Activated CD4-positive, alpha-beta T cell treated with anti-CD3 and anti-CD28 coated beads, Interleukin-2, amount 50 U/mL, for 4 hours (primary cell): ENCODE measurements around the gene S100A7A.
"Not testable (repeated sequence)": the region's sequence is repeated elsewhere in the genome, so short reads cannot be mapped to it uniquely, and the experiment has no call there.

Source experiments
- DNase-seq, 2 experiments: peaks; one replicate each; pipeline ENCODE4 v3.0.0-alpha.2; 2020

The S100A7A gene

DNA sequence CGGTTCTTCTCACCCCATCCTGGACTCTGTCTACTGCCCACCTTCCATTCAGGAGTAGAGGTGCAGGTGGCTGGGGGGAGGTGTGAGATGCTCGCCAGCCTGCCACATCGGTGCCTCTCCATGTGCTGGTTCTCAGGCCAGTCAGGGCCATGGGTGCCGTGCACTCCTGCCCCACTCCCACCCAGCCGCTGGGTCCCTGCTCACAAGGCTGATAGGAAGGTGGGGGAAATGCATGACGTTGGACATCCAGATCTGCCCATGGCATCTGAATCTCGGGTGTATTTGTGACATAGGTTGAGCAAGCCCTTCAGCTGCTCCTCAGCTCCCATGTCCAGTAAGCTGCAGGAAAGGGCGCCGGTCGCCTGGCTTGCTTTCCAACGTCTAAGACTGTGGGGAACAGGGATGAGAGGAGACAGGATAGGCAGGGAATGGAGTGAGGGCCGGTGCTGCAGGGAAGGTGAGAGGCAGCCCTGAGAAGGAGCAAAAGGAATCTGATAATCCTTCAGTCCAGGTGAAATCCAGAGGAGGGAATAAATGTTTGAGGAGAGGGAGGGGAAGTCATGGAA is 11.8 kb downstream of the S100A7A start:
- no peak for DNase-seq

DNA sequence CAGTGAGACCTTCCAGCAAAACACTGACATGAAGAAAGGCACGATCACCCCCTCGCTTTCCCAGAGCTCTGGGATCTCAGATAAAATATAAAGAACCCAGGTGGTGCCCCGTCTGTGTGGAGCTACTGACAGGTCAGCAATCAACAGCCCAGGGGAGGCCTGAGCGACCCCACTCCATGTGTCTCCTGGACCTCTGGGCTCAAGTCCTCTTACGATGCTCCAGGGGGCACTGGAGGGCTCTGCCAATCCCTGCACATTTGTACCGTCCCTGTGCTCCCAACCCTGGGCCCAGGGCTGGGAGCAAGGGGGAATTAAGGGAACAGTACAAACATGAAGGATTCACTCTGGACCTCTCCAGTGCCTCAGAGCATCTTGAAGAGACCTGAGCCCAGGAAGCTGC is 12.5 kb downstream of the S100A7A start:
- DNase-seq: no peak

DNA sequence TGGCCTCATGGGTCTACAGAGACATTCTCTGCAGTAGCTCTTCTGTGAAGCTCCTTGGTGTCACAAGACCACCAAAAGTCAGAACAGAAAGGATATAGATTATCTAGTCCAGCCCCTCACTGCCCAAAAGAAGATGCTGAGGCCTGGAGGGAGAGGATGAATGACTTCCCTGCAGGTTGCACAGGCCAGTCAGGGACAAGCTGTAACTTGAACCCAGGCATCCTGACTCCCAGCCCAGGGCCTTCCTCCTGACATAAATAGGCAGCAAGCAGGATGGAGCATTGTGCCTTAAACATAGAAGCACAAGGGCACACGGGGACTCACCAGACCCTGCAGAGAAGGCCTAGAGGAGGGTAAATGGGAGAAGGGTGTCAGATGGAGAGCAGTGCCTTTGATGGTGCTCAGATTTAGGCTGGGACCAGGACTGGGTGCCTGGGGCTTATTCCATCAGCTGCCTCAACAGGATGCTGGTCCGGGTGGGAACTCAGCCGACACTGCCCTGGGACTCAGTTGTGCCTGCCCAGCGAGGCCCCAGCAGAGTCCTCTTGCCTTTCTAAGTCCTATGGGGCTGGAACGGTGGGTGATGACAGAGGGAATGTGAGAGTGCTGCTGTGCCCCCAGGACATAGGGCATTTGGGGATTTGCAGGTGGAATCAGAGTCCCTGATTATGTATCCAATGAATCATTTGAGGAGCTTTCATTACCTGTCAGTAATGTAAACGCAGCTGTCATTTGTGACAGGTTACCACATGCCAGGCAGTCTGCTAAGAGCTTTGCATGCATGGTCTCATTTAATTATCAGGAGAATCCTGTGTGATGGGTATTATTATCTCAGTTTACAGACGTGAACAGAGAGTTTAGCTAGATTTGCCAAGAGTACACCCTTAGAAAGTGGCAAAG is 13.2 kb downstream of the S100A7A start:
- DNase-seq: no peak

DNA sequence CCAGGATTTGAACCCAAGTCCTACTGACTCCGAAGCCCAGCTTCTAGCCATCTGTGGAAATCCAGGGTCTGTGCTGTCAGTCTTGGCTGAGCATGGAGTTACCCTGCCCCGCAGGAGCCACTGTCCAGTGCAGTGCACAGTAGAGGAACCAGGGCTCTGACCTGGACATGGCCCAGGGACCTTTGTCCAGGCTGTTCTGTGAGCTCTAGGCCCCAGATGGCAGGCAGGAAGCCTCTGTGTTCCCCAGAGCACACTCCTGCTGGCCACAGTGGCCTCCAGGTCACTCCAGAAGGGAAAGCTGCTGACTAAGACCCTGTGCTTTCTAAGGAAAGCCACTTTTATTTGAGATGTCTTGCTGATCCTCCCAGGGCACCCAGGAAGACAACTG is 13.8 kb downstream of the S100A7A start:
- no peak for DNase-seq

DNA sequence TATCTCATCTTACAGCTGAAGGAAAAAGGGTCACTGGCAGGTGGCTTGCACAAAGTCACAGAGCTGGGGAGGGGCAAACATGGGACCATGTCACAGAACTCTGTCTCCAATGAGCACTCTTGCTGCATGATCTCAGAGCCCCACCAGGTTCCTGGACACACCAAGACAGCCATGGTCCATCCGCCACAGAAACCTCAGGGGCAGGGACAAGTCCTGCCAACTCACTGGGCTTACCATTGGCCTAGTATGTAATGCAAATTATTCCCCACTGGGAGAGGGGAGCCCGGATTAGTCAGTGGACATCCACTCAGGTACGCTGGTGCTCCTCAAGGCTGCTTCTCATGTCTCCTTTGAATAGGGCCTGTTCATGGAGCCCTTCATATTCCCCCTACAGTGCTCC is 14.2 kb downstream of the S100A7A start:
- no peak for DNase-seq

DNA sequence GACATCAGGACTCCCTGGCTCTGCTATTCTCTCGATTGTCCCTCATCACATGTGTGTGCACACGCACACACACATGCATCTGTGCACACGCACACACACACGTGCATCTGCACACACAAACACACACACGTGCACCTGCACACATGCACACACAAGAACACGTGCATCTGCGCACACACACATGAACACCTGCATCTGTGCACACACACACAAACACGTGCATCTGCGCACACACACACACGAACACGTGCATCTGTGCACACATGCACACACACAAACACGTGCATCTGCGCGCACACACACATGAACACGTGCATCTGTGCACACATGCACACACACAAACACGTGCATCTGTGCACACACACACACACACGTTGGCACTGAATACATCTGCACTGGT is 14.7 kb downstream of the S100A7A start:
- DNase-seq: no peak

DNA sequence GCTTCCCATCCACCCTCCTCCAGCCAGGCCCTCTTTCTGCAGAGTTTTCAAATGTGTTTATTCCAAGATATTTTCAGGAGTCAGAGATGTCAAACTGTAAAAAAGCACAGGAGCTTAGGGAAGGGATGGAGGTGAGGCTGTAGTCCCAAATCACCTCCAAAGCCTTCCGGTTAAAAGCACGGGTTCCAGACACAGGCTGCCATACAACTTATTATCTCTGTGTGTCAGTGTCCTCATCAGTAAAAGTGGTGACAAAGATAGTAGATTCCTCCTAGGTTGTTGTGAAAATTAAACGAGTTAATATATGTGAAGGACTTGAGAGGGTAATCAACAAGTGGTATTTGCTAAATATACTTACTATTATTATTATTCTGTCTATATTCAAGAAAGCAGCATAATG is 15.1 kb downstream of the S100A7A start:
- no peak for DNase-seq

DNA sequence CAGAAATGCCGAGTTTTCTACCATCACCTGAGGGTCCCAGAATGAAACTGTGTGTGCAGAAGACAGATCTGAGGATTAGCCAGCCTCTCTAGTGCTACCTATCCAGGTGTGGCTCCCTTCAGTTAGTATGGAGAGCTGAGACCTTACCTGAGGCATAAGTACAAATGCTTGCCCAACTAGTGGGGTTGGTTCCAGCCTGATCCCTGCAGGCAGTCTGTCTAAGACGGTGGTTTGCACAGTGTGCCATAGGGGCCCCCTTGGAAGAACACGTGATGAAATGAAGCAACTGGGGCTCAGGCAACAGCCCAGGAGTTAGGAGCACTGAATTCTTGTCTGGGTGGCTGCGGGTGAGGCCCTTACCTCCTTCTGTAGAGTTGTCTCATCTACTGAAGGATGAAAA is 15.6 kb downstream of the S100A7A start:
- DNase-seq: no peak

DNA sequence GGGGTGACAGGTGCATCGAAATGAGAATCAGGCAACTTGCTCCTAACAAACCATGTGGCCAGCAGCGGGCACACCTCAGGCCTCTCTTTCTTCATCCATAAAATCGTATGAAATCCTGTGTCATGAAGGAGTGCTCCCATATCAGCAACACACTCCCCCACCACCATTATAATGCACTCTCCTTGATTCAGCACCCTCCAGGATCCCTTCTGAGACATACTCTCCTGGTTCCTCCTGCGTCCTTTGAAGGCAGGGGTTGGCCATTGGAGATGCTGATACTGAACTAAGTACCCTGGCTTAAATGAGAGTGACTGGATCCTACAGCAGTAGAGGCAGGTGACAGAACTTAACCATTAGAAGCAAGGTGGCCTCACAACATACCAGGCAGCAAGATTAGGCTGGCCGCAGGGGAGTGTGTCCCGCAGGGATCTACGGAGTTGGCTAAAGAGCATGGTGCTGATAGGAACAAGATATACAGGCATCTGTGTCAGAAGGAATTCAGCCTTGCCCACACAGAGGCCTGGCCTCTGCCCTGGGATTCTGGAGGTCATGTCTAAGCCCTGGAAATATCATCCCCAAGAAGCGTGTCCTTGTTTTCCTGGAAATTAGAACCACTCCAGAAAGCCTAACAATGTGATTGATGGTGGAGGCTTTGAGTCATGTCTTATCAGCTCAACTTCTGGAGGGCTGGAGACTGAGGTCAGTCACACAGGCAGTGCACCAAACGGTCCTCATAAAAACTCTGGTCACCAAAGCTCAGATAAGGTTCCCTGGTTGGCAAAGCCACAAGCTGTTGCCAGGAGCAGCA is 16.8 kb downstream of the S100A7A start:
- DNase-seq: no peak

DNA sequence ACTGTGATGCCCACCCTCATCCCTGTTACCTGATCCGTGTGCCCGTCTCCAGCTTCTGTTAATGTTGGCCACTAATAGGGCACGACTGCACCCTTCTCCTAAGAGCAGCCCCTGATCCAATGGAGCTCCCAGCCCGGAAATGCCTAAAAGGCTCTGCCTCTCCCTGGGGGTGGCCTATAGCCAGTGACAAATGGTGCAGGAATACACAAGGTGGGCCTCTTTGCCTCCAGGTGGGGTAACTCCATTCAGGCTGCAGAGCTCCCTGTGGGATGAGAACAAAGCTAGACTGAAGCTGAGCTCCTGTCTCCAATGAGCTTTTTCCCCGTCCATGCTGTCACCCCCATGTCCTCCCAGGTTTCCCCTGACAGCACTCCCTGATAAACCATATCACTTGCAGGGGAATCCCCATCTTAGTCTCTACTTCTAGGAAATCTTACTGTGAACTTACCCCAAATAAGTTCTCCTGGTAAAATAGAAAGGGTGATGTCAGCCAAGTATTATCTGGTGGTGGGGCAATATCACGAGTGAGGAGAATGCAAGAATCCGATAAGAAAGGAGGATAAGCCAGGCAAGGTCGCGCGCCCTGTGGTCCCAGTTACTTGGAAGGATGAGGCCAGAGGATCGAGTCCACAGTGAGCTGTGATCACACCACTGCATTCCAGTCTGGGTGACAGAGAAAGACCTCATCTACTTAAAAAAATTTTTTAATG is 18.6 kb downstream of the S100A7A start:
- no peak for DNase-seq

DNA sequence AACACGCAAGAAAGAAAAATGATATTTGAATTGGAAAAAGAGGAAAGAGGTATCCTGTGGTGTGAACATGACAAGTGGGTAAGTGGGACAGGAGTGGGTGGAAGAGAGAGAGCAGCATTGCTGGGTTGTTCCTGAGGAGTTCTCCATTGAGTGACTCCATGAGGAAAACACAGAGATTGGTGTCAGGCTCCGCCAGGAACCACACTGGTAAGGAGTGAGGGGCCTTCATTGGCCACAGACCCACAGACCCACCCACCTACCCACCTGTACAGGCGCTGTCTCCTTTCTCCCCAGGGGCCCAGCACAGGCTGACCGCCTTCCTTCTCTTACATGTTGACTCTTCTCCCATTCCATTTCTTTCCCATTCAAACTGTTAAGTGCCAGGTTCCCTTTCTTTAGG is 20.9 kb downstream of the S100A7A start:
- DNase-seq: no peak

DNA sequence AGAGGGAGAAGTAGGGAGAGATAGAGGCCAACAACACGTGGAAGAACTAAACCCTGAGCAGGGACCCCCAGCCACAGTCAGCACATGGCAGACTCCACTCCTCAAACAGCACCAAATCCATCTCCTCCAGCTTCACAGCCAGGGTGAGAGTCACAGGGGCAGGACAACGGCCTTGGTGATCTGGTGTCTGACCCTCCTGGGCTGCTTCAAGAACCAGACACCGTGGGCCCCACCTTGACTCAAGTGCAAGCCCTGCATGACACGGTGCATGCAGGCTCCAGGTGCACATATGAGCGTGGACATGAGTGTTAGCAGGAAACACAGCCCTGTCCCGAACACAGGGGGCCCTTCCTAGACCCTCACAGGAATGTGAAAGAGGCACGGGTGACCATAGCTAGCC is 22.3 kb downstream of the S100A7A start:
- DNase-seq: no peak

DNA sequence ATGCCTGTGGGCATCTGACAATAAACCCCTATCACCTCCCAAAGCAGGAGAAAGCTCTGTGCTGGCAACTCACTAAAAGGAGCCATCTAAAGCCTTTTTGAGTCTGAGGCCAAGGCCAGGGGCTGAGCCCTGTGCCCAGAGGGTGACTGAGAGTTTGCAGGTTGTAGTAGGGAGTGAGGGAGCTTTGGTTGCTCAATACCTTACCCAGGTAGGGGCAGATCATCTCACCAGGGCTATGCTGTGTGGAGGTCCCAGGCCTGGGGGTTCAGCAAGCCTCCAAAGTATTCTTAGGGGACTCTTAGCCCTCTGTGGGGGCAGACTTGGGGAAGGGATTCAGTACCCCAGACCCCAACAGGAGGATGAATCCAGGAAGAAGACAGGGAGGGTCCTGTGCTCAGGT is 23.0 kb downstream of the S100A7A start:
- DNase-seq: no peak

DNA sequence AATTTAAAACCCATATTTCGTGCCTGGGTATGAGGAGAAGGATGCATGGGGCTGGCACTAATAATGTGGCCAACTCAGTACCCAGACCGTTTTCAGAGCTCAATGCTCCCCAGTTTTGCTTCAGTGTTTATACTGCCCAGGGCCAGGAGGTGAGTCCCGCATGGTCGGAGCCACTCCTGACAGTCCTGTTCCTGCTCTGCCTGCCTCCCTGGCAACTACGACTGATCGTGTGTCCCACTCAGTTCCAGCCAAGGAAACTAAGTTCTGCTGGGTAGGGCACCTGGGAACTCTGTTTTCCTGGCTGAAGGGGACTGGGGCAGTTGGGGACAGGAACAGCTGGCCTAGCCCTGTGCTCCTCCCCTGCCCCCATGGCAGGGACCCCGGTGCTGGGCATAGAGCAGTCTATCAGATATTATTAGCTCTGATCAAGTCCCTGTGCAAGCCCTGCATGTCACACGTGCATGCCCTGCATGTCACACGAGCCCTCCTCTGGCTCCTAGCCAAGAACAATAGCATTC is 25.0 kb downstream of the S100A7A start:
- DNase-seq: no peak

DNA sequence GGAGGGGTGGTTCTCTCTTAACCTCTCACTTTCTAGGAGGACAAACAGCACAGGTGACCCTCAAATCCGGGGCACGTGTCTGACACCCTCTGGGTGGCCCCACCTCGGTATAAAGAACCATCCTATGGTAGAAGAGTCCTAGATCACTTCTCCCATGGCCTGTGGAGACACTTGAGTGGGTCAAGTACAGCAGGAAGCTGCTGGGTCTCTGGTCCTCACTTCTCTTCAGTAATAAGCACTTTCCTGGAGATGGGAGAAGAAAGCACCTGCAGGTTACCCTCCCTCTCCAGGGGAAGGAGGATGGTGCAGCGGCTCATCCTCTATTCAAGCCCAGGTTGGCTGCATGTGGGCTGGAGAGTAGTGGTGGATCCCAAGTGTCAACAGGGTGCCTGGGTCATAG is 27.2 kb downstream of the S100A7A start:
- DNase-seq: no peak

DNA sequence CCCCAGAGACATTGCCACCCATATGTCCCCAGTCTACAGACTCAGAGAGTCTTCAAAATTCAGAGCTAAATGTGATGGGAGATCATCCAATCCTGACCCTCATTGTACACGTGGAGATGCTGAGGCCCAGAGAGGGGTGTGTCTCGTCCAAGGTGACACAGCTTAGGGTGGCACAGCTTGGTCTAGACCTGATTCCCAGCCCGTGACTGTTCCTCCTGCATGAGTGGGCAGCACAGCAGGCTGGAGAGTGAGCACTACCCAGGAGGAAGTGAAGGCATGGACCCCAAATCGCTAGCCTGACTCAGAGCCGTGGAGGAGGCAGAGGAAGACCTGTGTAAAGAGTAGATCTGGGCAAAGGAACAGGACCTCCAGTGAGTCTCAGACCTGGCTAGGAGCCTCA is 27.8 kb downstream of the S100A7A start:
- no peak for DNase-seq

DNA sequence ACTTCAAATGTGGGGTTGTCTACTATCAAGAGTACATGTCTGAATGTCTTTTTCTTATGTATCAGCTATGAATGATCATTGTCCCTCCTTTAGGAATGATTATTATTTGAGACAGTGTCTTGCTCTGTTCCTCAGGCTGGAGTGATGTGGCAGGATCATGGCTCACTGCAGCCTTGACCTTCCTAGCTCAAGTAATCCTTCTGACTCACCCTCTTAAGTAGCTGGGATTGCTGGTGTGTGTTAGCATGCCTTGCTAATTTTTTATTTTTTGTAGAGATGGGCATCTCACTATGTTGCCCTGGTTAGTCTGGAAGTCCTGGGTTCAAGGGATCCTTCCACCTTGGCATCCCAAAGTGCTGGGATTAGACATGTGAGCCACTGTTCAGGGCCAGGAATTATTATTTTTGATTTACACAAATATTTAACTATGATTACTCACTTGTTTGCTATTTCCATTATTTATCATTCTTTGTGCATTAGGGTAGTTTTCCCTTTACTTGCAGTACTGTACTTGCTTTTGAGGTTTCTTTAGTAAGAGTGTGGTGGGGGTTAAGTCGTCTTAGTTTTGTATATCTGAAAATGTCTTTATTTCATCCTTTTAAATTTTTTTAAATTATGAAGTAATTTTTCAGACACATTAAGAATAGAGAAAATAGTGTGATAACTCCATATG is 31.3 kb downstream of the S100A7A start:
- no peak for DNase-seq

DNA sequence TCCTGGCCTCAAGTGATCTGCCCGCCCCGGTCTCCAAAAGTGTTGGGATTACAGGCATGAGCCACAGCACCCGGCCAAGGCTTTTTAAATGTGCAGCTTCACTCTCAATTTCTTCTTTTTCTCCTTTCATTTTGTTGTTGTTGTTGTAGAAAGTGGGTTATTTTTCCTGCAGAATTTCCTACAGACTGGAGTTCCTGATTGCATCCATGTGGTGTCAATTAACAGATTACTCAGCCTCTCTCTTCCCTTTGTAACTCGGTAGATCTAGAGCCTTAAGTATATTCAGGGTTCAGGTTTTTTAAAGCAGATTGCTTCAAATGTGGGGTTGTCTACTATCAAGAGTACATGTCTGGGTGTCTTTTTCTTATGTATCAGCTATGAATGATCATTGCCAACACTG is 32.5 kb downstream of the S100A7A start:
- DNase-seq: not testable (repeated sequence)

DNA sequence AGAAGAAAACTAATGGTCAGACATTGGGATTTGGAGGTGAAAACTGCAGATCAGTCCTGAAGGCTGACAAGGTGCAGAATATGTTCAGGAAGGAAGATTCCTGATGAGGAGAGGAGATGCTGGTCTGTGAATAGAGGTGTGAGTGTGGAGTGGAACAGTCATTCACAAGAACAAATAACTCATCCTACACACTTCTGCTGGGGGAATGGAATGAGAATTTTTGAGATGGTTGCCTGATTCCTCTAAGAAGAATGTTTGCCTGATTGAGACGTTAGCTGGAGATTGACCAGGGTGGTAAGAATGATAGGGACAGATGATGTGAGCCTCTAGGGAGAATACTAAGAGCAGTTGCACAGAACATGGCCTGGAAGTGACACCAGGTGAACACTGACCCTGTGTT is 40.1 kb downstream of the S100A7A start:
- no peak for DNase-seq

DNA sequence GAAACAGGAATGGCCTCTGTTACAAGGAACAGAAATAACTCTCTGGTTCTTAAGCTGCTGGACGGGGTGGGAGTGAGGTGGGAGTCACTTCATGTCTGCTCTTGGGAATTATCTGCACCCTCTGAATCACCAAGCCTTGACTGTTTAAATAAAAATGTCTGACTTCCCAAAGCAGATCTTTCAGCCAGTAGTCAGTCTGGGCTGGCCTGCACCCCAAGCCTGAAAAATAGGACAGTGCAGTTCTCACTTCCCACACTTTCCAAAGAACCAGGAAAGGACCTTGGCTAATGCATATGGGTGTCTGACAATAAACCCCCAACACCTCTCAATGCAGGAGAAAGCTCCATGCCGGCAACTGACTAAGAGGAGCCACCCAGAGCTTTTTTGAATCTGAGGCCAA is 43.3 kb downstream of the S100A7A start:
- DNase-seq: no peak

DNA sequence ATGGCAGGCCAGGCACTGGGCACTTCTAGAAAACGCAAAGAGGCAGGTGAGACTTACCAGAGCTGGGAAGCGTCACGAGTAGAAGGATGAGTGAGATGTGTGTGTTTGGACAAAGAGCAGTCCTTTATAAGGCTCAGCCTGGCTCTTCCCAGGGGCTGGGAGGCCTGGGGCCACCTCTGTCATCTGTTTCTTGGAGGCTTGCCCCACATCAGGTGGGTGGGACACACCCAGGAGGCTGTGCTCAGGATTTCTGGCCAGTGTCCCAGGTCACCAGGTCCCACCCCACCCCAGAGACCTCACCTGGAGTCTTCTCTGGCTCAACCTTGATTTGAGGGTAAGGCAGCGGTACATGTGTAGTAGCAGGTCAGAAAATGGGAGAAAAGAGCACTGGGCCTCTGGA is 44.2 kb downstream of the S100A7A start, which contains the start of gene S100A7:
Gene S100A7, minus strand, starts transcription at position 101 of the 400 bp plus-strand sequence. CDS start 1,638 bp downstream, outside the sequence.
- DNase-seq: no peak

DNA sequence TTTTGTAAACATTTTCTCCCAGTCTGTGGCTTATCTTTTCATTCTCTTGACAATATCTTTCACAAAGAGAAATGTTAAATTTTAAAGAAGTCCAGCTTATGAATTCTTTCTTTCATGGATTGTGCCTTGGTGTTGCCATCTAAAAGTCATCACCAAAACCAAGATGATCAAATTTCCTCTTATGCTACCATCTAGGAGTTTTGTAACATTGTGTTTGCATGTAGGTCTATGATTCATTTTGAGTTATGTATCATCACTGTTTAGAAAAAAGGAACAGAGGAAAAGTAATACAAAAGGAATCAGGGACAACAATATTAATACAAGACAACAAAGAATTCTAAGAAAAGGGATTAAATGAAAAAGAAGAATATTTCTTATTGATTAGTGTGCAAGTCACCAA is 46.4 kb downstream of the S100A7A start:
- DNase-seq: not testable (repeated sequence)
